ENCODE measurements around the gene MCEE.

GRCh38 chr2:71078624-71079023, 51.4 kb downstream of the MCEE start:
- TF ChIP-seq POLR2AphosphoS5 (IDR thresholded peaks at IDR 0.05) (no peak), CTCF (IDR thresholded peaks at IDR 0.05; ENCODE audit: poor library complexity, severe bottlenecking) (no peak), MXI1 (conservative IDR thresholded peaks at IDR 0.05; ENCODE audit: poor library complexity, severe bottlenecking) (no peak), TAF1 (IDR thresholded peaks at IDR 0.05; ENCODE audit: low read depth) (no peak), RAD21 (conservative IDR thresholded peaks at IDR 0.05) (no peak), EP300 (conservative IDR thresholded peaks at IDR 0.05; ENCODE audit: poor library complexity, severe bottlenecking) (no peak)

Measured in neural cell (in vitro differentiated cells).